Nephron progenitor cell (in vitro differentiated cells): ENCODE data around the gene PCARE.

Experiments used
- DNase-seq: peaks from one replicate; pipeline ENCODE4 v3.0.0; 2021
- H3K27ac Mint-ChIP-seq: 2 replicates; pipeline ENCODE4 v1.8.0; 2021; ENCODE audit warnings: mild to moderate bottlenecking, moderate library complexity, mixed read lengths
- H3K27me3 Mint-ChIP-seq: 2 replicates; pipeline ENCODE4 v1.8.0; 2021; ENCODE audit warnings: mild to moderate bottlenecking, low read depth, mixed read lengths; ENCODE audit not compliant: poor library complexity
- H3K36me3 Mint-ChIP-seq: 2 replicates; pipeline ENCODE4 v1.8.0; 2021; ENCODE audit warnings: low read depth, mixed read lengths
- H3K4me1 Mint-ChIP-seq: 2 replicates; pipeline ENCODE4 v1.8.0; 2021; ENCODE audit warnings: mixed read lengths
- H3K4me3 Mint-ChIP-seq: 2 replicates; pipeline ENCODE4 v1.8.0; 2021; ENCODE audit warnings: mild to moderate bottlenecking, moderate library complexity, mixed read lengths
- H3K9me3 Mint-ChIP-seq: 2 replicates; pipeline ENCODE4 v1.8.0; 2021; ENCODE audit warnings: mild to moderate bottlenecking, moderate library complexity, mixed read lengths
- CTCF ChIP-seq: fragments of 200-600 bp; sonication (generic); IDR thresholded peaks from 2 replicates; pipeline ENCODE4 v1.5.0; 2021; ENCODE audit warnings: antibody characterized with exemption

Gene PCARE

GRCh38 chr2:29064746-29065067 is 9.6 kb downstream of the PCARE start:
- Mint-ChIP-seq H3K4me3 (no peak overlapping the region), H3K36me3 (no peaks in the 10 kb centered on the region), H3K9me3 (no peaks in the 10 kb centered on the region), H3K4me1 (peaks cover 51% of the 10 kb centered on the region), H3K27me3 (peaks cover 6% of the 10 kb centered on the region), H3K27ac (no peak overlapping the region)
- DNase-seq: no peak
- no peak for TF ChIP-seq CTCF

GRCh38 chr2:29064346-29064715 is 10.0 kb downstream of the PCARE start:
- H3K27me3 Mint-ChIP-seq: peaks cover 4% of the 10 kb centered on the region
- H3K4me3 Mint-ChIP-seq: no peak overlapping the region

GRCh38 chr2:29063646-29064345 is 10.5 kb downstream of the PCARE start:
- H3K27ac Mint-ChIP-seq: no peak overlapping the region

More at GRCh38 chr2:29064346-29064715, 10.0 kb downstream of the PCARE start:
- peak overlapping the region; percentile 76 for H3K27ac Mint-ChIP-seq
- TF ChIP-seq CTCF: no peak
- no peaks in the 10 kb centered on the region for H3K36me3 Mint-ChIP-seq
- no peak for DNase-seq
- H3K9me3 Mint-ChIP-seq: no peaks in the 10 kb centered on the region
- H3K4me1 Mint-ChIP-seq: peaks cover 55% of the 10 kb centered on the region

GRCh38 chr2:29063056-29063455 is 11.3 kb downstream of the PCARE start:
- Mint-ChIP-seq H3K4me1 (peaks cover 62% of the 10 kb centered on the region), H3K27ac (no peak overlapping the region), H3K9me3 (no peaks in the 10 kb centered on the region), H3K36me3 (no peaks in the 10 kb centered on the region), H3K4me3 (no peak overlapping the region), H3K27me3 (peaks cover 5% of the 10 kb centered on the region)
- no peak for TF ChIP-seq CTCF
- no peak for DNase-seq

More at GRCh38 chr2:29063646-29064345, 10.5 kb downstream of the PCARE start:
- Mint-ChIP-seq H3K9me3 (no peaks in the 10 kb centered on the region), H3K4me3 (no peak overlapping the region), H3K27me3 (peaks cover 5% of the 10 kb centered on the region), H3K36me3 (no peaks in the 10 kb centered on the region), H3K4me1 (peaks cover 58% of the 10 kb centered on the region)
- no peak for TF ChIP-seq CTCF
- DNase-seq: no peak

GRCh38 chr2:29062371-29062770 is 12.0 kb downstream of the PCARE start:
- H3K9me3 Mint-ChIP-seq: no peaks in the 10 kb centered on the region
- H3K4me3 Mint-ChIP-seq: no peak overlapping the region
- no peak for DNase-seq
- H3K36me3 Mint-ChIP-seq: no peaks in the 10 kb centered on the region
- H3K27me3 Mint-ChIP-seq: peaks cover 5% of the 10 kb centered on the region
- peaks cover 66% of the 10 kb centered on the region for H3K4me1 Mint-ChIP-seq
- no peak for TF ChIP-seq CTCF
- no peak overlapping the region for H3K27ac Mint-ChIP-seq

- Mint-ChIP-seq H3K4me1 (peaks cover 66% of the 10 kb centered on the region), H3K9me3 (no peaks in the 10 kb centered on the region), H3K4me3 (no peak overlapping the region), H3K27me3 (peaks cover 7% of the 10 kb centered on the region), H3K36me3 (no peaks in the 10 kb centered on the region), H3K27ac (no peak overlapping the region)
- no peak for TF ChIP-seq CTCF
- DNase-seq: no peak
Observed at GRCh38 chr2:29061616-29062015, 12.7 kb downstream of the PCARE start.
